ENCODE data around the gene PCBP3.

Gene PCBP3

DNA sequence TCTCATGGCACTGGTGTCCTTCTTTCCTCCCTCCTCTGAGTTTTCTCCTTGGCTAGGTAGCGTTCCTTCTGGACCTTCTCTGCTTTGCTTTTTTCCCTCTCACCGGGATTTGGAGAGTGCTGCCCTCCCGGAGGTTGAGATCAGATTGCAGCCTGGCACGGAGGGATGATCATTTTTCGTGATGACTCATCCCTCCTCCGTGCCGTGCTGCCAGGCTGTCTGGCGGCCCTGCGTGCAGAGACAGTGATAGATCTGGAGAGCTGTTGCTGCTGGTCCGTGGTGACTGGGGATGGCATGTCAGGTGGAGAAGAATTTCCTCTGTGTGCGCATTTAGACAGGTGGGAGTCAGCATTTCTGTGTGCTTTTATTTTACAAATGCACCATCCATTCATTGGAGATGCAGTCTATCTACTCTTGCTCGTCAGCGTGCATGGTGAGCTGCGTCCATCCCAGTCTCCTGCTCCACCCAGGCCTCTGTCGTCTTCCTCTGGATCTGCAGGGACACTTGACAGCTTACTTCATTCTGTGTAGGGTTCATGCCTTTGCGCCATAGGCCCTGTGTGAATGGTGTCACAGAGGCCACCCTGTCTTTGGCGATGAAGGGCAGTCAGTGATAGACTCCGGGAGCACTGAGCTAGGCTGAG is 104.4 kb downstream of the PCBP3 start:
- no peak for DNase-seq (ENCODE audit: extremely low read depth in 1 of 2, low read depth in 1 of 2)

DNA sequence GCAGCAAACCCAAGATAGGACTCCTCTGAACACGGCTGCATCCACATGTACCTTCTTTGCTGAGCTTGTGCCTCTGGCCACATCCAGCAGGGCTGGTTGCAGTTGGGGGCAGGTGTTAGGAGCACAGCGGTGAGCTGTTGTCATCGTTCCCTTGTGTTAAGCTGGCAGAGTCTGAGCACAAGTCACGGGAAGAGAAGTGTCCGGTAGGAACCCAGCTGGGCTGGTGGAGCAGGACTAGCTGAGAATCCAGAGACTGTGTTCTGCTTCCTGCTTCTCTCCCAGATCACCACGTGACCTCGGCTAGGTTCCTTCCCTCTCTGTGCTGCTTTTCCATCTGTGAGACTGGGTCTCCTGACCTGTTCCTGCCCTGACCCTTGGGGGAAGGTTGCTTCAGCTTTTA is 105.1 kb downstream of the PCBP3 start:
- no peak for DNase-seq (ENCODE audit: extremely low read depth in 1 of 2, low read depth in 1 of 2)

DNA sequence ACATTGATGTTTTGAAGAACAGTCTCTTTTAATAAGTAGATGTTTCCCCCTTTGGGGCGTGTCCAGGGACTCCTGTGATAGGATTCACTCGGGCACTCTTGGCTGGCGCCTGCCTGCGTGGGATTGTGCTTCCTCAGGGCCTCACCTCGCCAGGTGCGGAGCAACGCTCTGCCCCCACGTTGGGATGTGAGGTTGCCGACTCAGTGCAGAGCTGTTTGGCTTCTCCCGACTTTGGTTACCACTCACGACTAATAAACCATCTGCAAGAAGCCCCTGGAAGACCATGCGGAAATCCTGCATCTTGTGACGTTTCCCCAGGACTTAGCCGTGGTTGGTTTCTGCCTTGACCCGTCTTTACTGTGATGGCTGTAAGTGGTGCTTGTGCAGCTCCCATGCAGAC is 106.4 kb downstream of the PCBP3 start:
- no peak for DNase-seq (ENCODE audit: extremely low read depth in 1 of 2, low read depth in 1 of 2)

DNA sequence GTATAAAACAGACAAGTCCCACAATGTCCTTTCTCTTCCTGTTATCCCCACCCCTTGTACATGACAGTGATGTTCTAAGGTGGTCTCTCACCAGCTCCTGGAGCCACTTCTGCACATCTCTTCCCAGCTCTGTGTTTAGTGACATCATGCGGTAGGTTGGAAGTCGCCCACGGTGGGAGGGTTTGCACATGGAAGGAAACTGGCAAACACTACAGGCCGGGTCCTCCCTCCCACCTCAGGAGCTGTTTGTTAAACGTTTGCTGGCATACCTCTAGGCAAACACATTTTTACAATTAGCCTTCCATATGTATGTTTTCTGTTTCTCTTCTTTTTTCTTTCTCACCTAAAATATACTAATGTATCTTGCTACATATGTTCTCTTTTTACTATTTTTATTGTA is 107.4 kb downstream of the PCBP3 start:
- DNase-seq (ENCODE audit: extremely low read depth in 1 of 2, low read depth in 1 of 2) = no peak

DNA sequence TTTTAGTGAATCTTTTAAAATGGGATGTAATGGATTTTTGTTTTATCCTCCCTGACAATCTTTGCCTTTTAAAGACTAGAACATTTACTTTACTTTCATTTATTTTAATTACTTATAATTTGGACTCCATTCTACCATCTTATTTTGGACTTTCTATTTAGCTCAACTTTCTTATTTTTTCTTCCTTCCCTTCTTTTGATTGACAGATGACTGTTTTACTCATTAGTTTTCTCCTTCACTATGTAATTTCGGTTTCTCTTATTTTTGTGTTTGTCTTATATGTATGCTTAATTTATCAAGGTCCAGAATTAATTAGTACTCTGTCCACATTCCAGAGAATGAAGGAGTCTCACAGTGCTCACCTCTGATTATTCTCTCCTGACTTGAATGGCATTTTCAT is 109.9 kb downstream of the PCBP3 start:
- DNase-seq (ENCODE audit: extremely low read depth in 1 of 2, low read depth in 1 of 2) = no peak

DNA sequence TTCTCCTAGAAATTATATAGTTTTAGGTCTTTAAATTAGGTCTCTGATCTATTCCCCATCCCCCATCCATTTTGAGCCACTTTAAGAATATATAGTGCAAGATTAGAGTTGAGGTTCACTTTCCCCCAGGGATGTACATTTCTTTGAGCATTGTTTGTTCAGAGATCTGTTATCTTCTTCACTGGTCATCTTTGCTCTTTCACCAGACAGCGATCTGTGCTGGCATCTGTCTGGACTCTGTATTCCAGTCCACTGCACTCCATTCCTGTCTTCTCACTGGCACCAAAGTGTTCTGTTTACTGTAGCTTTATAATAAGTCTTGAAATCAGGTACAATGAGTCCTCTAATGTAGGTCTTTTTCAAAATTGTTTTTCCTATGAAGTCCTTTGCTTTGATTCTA is 112.5 kb downstream of the PCBP3 start:
- no peak for DNase-seq (ENCODE audit: extremely low read depth in 1 of 2, low read depth in 1 of 2)

DNA sequence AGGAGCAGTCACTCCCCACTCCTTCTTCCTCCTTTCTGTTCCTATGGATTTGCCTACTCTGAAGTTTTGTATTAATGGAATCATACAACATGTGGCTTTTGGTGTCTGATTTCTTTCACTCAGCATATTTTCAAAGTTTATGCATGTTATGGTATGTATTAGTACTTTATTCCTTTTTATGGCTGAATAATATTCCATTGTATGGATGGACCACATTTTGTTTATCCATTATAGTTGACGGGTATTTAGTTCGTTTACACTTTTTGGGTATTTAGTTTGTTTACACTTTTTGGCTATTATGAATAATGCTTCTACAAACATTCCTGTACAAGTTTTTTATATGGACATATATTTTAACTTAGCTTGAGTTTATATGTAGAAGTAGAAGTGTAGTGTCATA is 113.1 kb downstream of the PCBP3 start:
- DNase-seq (ENCODE audit: extremely low read depth in 1 of 2, low read depth in 1 of 2) = no peak

DNA sequence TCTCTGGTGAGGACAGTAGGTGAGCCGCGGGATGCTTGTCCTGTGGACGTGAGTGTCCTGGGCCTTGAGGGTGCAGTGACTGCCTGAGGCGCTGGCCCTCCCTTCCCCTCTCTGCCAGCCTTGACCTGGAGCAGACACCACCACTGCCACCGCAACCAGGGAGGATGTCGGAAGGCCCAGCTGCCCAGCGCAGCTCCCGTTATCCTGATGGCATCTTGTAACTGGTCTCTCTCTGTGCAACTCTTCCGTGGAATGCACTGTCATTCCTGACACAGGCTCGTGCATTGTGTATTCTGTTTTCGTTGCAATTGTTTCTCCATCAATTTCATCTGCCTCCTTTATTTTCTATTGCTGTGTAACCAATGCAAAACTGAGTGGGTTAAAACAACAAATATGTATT is 118.2 kb downstream of the PCBP3 start:
- DNase-seq (ENCODE audit: extremely low read depth in 1 of 2, low read depth in 1 of 2) = no peak

DNA sequence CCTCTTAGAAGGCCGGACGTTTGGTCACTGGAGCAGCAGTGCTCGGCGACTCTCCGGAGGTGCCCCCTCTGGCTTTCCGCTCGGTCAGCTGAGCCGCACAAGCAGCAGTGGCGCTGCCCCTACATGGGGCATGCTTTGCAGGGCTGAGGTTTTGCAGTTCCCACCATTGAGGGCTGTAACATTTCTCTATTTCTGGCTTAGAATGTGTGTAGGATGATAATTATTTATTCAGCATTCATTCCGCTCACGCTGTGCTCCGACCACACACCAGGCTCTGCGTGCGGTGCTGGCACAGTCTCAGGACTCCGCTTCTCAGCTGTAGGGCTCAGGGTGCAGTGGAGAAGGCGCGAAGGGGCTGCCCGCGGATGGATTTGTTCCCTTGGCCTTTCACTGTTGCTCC is 119.5 kb downstream of the PCBP3 start:
- DNase-seq (ENCODE audit: extremely low read depth in 1 of 2, low read depth in 1 of 2) = no peak

DNA sequence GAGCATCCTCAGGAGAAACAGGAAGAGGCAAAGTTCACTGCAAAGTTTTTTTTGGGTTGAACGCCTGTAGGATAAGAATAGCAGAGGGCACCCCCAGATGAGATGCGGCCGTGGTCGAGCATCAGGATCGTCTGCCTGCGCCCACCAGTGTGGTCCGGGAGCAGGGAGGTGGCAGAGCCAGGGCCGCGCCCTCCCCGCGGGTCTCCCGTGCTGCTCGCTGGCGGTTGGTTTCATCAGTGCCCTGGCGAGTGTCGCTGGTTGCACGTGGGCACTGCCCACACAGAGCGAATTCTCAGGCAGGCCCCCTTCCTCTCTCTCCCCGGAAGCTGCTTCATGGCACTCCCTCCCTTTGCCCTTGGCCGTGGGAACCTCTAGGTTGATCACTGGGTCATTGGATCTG is 120.0 kb downstream of the PCBP3 start:
- no peak for DNase-seq (ENCODE audit: extremely low read depth in 1 of 2, low read depth in 1 of 2)

DNA sequence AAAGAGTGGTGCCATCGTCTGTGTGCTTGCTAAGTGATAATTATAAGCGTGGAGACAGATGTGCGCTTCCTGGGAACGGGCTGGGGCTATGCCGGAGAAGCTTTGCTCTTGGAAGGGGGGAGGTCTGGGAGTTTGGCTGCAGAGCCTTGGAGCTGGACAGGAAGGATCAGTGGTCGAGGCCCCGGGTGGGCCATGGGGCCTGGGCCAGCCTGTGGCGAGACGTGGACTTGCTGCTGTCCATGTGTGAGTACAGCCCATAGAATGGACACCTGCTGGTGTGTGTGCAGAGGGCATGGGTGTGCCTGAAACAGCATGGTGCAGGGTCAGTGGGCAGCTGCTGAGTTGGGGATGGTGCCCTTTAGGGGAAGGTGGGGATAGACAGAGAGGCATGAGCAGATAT is 121.3 kb downstream of the PCBP3 start:
- DNase-seq (ENCODE audit: extremely low read depth in 1 of 2, low read depth in 1 of 2) = no peak

DNA sequence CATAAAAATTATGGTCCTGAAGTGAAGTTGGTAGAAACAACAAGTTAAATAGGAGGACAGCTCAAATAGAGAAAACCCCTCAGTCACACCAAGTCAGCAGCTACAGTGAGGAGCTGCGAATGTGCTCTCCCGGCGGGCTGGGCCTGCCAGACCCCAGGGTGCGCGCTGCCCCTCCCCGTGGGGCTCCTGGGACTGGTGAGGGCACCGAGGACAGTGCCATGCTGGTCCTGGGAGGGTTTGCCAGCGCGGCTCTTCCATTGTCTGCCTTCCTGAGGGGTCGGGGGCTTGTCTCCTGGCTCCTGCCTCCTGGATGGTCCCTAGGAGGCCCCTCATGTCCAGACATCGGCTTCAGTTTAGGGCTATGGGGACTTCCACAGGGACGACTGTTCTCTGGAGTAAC is 121.8 kb downstream of the PCBP3 start:
- DNase-seq (ENCODE audit: extremely low read depth in 1 of 2, low read depth in 1 of 2) = no peak

DNA sequence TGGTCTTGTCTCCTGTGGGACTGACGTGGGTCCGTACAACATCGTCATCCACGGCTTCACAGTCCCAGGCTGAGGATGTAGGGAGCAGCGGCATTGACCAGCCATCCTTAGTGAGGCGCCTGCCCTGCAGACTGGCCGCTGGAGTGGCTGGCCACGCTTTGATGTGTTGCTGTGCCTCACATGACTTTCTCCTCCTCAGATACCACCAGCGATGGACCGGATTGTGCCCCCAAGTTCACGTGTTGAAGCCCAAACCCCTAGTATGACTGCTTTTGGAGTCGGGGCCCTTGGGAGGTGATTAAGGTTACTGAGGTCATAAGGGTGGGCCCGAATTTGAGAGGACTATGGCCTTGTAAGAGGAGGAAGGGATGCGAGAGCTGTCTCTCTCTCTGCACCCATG is 122.5 kb downstream of the PCBP3 start:
- no peak for DNase-seq (ENCODE audit: extremely low read depth in 1 of 2, low read depth in 1 of 2)

DNA sequence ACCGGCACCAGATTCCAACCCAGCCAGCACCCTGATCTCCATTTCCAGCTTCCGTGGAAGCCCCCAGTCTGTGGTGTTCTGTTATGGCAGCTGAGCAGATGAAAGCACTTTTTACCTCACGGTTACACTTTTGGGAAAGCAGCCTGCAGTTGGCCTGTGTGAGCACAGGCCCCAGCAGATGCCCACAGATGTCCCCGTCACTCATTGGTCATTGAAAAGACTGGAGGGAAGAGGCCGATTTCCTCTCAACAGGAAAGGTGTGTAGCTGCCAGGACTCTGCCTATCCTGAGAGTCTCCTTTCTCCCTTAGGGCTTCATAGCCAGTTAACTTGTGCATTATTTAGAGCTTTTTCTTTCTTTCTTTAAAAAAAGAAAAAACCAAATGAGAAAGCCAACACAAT is 123.0 kb downstream of the PCBP3 start:
- no peak for DNase-seq (ENCODE audit: extremely low read depth in 1 of 2, low read depth in 1 of 2)

DNA sequence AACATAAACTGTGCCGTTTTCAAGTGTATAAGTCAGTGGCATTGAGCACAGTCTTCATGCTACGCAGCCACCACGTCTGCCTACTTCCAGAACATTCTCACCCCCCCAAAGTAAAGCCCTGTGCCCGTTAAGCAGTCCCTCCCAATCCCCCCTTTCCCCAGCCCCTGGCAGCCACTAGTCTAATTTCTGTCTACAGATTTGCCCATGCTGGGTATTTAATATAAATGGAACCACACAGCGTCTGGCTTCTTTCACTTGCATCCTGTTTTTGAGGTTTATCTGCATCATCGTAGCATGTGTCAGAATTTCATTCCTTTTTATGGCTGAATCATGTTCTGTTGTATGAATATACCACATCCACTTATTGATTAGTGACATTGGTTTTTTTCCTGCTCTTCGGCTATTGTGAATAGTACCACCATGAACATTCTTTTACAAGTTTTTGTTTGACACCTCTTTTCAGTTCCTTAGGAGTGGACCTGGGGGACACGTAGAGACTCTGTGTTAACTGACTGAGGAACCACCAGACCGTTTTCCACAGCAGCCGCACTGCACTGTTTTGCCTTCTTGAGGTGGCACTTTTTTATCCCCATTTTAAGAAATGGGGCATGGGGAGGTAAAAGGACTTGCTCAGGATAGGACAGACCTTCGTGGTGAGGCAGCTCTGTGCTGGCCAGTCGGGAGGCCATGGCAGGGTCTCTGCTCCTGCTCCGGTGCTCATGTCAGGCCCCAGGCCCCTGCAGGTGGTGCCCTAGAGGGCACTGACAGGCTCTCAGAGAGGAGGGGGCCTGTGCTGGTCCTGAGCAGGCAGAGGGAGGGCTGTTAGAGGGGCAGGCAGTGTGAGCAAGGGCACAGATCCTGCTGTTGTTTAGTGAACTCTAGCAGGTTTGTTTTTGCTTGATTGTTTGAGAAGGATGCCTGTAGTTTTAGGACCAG is 123.8 kb downstream of the PCBP3 start:
- DNase-seq (ENCODE audit: extremely low read depth in 1 of 2, low read depth in 1 of 2) = no peak

DNA sequence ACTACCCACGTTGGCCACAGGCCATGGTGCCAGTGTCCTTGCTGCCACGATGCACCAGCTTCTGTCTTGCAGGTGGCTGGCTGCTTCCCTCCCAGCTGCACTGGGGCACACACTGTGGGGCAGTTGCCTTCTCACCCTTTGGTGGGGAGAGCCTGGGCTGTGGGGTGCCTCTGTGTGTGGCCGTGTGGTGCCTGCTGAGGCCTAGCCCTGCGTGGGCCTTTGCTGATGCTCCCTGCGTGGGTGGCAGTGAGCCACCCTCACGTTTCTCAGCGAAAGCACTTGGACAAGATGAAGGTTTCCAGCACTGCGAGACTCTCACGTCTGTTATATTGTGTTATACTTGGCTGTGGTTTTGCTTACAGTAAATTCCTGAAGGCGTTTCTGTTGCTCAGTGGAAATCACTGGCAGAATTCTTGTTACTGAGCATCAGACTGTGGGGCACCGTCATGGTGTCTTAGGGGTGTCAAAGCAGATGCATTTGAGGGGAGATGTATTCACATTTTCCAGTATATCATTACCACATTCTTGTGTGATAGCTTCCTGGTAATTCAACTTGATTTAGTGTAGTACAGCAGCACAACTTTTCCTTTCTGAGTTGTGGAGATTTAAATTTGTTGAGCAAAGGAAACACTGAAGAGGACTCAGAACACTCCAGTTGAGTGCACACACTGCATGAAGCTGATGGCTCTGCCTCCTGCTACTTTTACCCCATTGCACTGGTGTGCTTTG is 124.7 kb downstream of the PCBP3 start:
- no peak for DNase-seq (ENCODE audit: extremely low read depth in 1 of 2, low read depth in 1 of 2)

DNA sequence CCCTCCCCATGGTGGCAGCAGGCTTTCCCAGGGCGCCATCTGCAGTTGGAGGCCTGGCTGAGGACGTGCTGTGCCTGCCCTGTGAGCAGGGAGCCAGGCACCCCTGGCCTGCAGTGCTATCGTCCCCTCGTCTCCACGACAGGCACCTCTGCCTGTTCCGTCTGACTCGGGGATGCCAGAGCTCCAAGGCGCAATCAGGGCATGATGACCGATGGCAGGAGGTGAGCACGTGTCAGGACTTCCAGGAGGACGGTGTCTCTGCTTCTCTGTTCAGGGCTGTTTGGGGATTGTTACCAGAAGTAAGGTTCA is 125.2 kb downstream of the PCBP3 start:
- DNase-seq (ENCODE audit: extremely low read depth in 1 of 2, low read depth in 1 of 2) = no peak

DNA sequence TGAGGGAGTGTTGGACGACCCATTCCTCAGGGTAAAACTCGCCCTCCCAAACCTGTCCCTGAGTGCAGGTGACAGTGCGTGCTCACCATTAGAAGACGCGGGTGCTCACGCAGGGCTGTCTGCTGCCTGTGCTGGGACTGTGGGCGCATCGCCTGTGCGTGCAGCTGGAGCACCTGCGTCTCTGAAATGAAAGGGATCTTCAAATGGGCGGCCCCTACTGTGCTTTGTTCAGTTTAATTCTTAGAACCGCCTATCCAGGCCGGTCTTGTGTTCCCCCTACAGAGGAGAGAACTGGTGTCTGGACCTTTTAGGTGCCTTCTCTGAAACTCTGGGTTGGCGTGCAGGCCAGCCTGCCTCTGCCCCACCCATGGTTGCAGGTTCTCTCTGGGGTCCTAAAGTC is 125.8 kb downstream of the PCBP3 start:
- DNase-seq (ENCODE audit: extremely low read depth in 1 of 2, low read depth in 1 of 2) = no peak

DNA sequence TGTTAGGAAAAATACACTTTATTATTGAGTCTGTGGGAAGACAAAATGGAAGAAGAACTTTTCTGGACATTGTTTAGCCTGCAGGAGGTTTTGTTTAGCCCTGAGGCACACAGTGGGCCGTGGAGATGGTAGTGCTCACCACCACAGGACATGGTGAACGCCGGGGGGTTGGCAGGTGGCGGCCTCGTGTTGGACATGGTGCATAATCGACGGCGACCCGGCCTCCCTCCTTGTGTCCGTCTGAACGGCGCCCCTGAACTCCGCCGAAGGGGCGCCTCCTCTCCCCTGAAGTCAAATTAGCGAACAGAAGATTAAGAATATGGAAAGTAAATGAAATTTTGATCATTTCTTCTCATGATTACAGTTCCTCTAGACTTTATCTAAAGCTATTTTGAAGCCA is 126.4 kb downstream of the PCBP3 start:
- DNase-seq (ENCODE audit: extremely low read depth in 1 of 2, low read depth in 1 of 2) = no peak

DNA sequence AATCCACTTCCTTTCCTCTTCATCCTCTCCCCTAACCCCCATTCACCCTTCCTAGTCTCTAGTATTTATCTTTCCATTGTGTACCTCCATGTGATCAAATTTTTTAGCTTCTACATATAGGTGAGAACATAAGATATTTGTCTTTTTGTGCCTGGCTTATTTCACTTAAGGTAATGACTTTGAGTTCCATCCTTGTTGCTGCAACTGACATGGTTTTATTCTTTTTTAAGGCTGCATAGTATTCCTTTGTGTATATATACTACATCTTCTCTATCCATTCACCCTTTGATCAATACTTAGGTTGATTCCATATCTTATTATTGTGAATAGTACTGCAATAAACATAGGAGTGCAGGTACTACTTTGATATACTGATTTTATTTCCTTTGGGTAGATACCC is 128.7 kb downstream of the PCBP3 start:
- DNase-seq (ENCODE audit: extremely low read depth in 1 of 2, low read depth in 1 of 2) = no peak

DNA sequence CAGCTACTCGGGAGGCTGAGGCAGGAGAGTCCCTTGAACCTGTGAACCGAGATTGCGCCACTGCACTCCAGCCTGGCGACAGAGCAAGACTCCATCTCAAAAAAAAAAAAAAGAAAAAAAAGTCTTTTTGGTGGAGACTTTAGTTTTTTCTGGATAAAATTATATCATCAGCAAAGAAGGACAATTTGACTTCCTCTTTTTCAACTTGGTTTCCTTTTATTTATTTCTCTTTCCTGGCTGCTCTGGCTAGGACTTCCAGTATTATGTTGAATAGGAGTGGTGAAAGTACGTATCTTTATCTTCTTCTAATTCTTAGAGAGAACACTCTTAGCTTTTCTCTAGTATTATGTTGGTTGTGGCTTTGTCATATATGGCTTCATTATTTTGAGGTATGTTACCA is 130.8 kb downstream of the PCBP3 start:
- DNase-seq (ENCODE audit: extremely low read depth in 1 of 2, low read depth in 1 of 2) = no peak

DNA sequence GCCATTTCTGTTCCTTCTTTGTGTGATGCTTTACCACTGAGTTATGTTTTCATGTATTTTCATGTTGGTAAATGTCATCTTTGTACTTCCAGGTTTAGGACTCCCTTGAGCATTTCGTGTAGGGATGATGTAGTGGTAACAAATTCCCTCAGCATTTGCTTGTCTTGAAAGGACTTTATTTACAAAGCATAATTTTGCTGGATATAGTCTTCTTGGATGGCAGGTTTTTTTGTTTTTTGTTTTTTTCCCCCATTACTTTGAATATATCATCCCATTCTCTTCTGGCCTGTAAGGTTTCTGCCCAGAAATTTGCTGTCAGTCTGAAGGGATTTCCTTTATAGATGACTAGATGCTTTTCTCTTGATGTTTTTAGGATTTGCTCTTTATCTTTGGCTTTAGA is 133.4 kb downstream of the PCBP3 start:
- no peak for DNase-seq (ENCODE audit: extremely low read depth in 1 of 2, low read depth in 1 of 2)
